ENCODE data around the gene ANKRD13A.
"Not testable (repeated sequence)": the region's sequence is repeated elsewhere in the genome, so short reads cannot be mapped to it uniquely, and the experiment has no call there.

Gene ANKRD13A

GRCh38 chr12:110048242-110049027 lies 49.2 kb downstream of the ANKRD13A start, which contains the start of gene C12orf76:
Gene C12orf76, minus strand, starts transcription at chr12:110048522. Its CDS starts 27 bp downstream, at chr12:110048495.
- peak; percentile 80 to 83 for DNase-seq (ENCODE audit: low read depth in 2 of 2)

GRCh38 chr12:110049034-110049433 lies 49.8 kb downstream of the ANKRD13A start:
- DNase-seq (ENCODE audit: low read depth in 2 of 2), result not testable (repeated sequence)

GRCh38 chr12:110049666-110050065 lies 50.4 kb downstream of the ANKRD13A start:
- not testable (repeated sequence) for DNase-seq (ENCODE audit: low read depth in 2 of 2)

GRCh38 chr12:110050927-110051326 lies 51.7 kb downstream of the ANKRD13A start:
- no peak for DNase-seq (ENCODE audit: low read depth in 2 of 2)

GRCh38 chr12:110055375-110056352 lies 56.4 kb downstream of the ANKRD13A start:
- DNase-seq (ENCODE audit: low read depth in 2 of 2), result not testable (repeated sequence)

GRCh38 chr12:110056643-110057042 lies 57.4 kb downstream of the ANKRD13A start:
- not testable (repeated sequence) for DNase-seq (ENCODE audit: low read depth in 2 of 2)

GRCh38 chr12:110058875-110059615 lies 59.8 kb downstream of the ANKRD13A start:
- no peak for DNase-seq (ENCODE audit: low read depth in 2 of 2)

- no peak for DNase-seq (ENCODE audit: low read depth in 2 of 2)
These were observed 60.4 kb downstream of the ANKRD13A start for GRCh38 chr12:110059651-110060000.

- no peak for DNase-seq (ENCODE audit: low read depth in 2 of 2)
These were observed 63.0 kb downstream of the ANKRD13A start for GRCh38 chr12:110062241-110062640.

GRCh38 chr12:110065540-110065939 lies 66.3 kb downstream of the ANKRD13A start:
- no peak for DNase-seq (ENCODE audit: low read depth in 2 of 2)

- no peak for DNase-seq (ENCODE audit: low read depth in 2 of 2)
These were observed 68.3 kb downstream of the ANKRD13A start for GRCh38 chr12:110067531-110067930.

- not testable (repeated sequence) for DNase-seq (ENCODE audit: low read depth in 2 of 2)
These were observed 68.9 kb downstream of the ANKRD13A start for GRCh38 chr12:110068115-110068514.

GRCh38 chr12:110068654-110069053 lies 69.4 kb downstream of the ANKRD13A start:
- DNase-seq (ENCODE audit: low read depth in 2 of 2), result no peak

GRCh38 chr12:110071504-110071903 lies 72.3 kb downstream of the ANKRD13A start:
- DNase-seq (ENCODE audit: low read depth in 2 of 2), result no peak

GRCh38 chr12:110071967-110072366 lies 72.7 kb downstream of the ANKRD13A start:
- DNase-seq (ENCODE audit: low read depth in 2 of 2), result no peak

- not testable (repeated sequence) for DNase-seq (ENCODE audit: low read depth in 2 of 2)
These were observed 73.4 kb downstream of the ANKRD13A start for GRCh38 chr12:110072636-110073035.

GRCh38 chr12:110073049-110073831 lies 74.0 kb downstream of the ANKRD13A start:
- DNase-seq (ENCODE audit: low read depth in 2 of 2), result no peak

GRCh38 chr12:110074089-110074488 lies 74.9 kb downstream of the ANKRD13A start:
- DNase-seq (ENCODE audit: low read depth in 2 of 2), result no peak

GRCh38 chr12:110075880-110076279 lies 76.7 kb downstream of the ANKRD13A start:
- no peak for DNase-seq (ENCODE audit: low read depth in 2 of 2)

GRCh38 chr12:110077800-110078199 lies 78.6 kb downstream of the ANKRD13A start:
- DNase-seq (ENCODE audit: low read depth in 2 of 2), result no peak
